HFF-Myc (cell line): ENCODE data around the gene TPCN1.

ENCODE experiments used
- DNase-seq: peaks from one replicate; pipeline ENCODE4 v3.0.0-alpha.2; 2011; ENCODE audit warnings: low read depth; ENCODE audit errors: extremely low read depth
- H3K4me3 ChIP-seq: replicated peaks from 2 replicates; pipeline ENCODE4 v1.5.1; 2011; ENCODE audit warnings: low read depth, mild to moderate bottlenecking, control low read depth, low read length
- TF ChIP-seq, protein P1 (sequence below): IDR thresholded peaks from 2 replicates; pipeline ENCODE4 v1.5.1; 2012; ENCODE audit warnings: mild to moderate bottlenecking, low read depth, low read length, control low read depth; ENCODE audit errors: missing control alignments

Gene TPCN1

DNA sequence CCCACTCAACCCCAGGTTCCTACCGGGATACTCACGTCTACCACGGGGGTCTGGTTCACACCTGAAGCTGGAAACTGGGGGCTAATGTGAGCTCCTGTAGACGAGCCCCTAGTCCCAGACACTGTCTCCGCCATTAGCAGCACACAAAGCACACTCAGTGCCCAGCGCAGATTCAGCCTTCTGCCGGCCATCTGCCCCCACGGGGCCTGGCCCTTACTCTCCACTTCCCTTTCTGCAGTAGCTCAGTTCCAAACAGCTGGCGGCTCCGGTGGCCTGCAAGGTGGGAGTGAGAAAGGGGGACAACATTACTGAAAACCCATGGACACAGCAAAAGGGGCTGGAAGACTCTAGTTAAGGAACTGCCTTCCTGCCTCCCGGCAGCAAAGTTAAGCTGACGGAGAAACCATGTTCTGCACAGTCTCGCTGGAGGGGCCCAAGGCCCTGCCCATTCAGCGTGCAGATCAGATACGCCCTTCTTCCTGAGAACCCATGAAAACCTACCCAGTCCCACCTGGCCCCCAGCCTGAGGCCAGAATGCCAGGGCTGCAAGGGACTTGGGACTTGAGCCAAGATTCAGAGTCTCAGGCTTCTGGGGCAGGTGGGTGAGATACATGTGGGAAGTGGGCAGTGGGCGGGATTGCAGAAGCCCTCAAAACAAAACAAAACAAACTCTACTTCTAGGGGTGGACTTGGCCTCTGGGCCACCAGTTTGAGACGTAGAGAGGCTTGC, 111.6 kb downstream of the TPCN1 start:
- TF ChIP-seq, protein P1, sequence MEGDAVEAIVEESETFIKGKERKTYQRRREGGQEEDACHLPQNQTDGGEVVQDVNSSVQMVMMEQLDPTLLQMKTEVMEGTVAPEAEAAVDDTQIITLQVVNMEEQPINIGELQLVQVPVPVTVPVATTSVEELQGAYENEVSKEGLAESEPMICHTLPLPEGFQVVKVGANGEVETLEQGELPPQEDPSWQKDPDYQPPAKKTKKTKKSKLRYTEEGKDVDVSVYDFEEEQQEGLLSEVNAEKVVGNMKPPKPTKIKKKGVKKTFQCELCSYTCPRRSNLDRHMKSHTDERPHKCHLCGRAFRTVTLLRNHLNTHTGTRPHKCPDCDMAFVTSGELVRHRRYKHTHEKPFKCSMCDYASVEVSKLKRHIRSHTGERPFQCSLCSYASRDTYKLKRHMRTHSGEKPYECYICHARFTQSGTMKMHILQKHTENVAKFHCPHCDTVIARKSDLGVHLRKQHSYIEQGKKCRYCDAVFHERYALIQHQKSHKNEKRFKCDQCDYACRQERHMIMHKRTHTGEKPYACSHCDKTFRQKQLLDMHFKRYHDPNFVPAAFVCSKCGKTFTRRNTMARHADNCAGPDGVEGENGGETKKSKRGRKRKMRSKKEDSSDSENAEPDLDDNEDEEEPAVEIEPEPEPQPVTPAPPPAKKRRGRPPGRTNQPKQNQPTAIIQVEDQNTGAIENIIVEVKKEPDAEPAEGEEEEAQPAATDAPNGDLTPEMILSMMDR, result no peak
- DNase-seq, result no peak
- no peak overlapping the region for H3K4me3 ChIP-seq

DNA sequence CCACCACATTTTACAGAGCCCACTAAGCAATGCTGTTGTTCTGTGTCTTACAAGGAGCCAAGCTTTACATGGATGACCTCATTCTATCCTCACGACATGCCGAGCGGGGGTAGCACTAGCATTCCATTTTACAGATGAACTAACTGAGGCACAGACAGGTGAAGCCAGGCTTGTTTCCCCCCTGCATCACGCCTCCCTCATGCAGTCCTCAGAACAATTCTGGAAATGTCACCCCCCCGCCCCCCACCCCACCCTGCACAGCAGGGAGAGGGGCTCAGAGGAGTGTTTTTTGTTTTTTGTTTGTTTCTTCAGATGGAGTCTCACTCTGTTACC, 112.1 kb downstream of the TPCN1 start:
- H3K4me3 ChIP-seq, result no peak overlapping the region
- DNase-seq, result no peak
- TF ChIP-seq, protein P1, result no peak

DNA sequence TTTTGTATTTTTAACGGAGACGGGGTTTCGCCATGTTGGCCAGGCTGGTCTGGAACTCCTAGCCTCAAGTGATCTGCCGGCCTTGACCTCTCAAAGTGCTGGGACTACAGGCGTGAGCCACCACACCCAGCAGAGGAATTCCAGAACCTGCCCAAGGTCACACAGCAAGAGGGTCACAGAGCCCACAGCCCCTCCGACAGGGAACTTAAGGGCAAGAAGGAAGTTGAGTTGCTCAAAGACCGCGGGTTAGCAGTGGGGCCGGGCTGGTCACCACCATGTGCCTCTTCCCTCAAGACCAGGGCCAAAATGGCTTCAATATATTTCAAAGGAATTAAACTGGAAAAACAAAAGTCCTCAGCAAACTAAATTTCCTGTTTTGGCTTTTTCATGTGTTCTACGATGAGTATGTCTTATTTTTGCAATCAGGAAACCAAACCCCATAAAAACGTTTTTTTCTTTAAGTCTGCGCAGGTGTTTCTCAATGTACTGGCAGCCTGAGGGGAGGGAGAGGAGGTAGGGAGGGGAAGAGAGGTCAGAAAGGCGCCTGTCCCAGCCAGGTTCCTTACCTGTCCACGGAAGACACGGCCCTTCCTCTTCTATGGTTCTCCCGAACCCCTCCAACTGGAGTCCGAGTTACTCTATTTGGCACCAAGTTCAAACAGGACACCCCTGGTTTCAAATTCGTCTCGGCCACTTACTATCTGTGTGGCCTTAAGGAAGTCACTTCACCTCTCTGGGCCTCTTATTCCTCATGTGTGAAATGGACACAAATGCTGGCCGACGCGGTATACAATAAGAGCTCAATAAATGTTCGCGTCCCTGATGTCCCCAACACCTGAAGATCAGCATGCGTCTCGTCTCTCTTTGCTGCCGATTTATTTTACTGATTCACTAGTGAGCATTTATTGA, 112.9 kb downstream of the TPCN1 start:
- H3K4me3 ChIP-seq, result peak overlapping the region; percentile 56
- DNase-seq, result no peak
- TF ChIP-seq, protein P1, result no peak

DNA sequence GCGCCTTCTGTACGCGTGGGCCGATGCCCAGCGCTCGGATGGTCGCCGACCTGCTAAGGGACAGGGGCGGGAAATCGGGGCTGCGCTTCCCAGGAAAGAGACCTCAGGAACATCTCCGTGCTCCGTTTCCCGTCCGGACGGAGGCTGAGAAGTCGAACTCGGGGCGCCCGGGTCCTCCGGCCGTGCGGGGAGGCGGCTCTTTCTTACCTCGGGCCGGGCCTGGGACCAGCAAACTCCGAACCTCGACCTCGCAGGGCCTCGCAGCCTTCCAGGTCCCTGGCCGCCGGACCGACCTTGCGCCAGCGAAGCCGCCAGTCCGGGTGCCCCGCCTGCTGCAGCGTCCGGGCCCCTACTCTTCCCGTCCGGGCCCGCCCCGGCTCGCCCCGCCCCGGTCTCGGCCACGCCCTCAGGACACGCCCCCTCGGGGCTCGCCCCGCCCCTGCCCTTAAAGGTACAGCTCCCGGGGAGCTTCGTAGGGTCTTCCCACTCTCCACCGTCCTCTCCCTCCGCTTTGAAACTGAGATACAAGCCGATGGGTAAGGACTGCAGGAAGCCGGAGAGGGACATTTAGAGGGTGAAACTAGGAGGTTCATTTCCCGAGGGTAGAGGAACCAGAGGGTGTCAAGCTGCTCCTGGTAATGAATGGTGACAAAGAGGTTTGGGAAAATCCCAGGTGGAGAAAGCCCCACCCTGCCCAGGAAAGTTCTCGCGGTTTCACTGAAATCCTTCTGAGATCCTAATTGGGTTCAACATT, 113.7 kb downstream of the TPCN1 start, which contains the start of gene SLC8B1:
SLC8B1 (minus strand) TSS at position 324 of the 754 bp plus-strand sequence. CDS start 2,231 bp downstream, outside the sequence.
- DNase-seq, result no peak
- H3K4me3 ChIP-seq, result peak within 1 kb of the TSS; percentile 56
- TF ChIP-seq, protein P1, result no peak

DNA sequence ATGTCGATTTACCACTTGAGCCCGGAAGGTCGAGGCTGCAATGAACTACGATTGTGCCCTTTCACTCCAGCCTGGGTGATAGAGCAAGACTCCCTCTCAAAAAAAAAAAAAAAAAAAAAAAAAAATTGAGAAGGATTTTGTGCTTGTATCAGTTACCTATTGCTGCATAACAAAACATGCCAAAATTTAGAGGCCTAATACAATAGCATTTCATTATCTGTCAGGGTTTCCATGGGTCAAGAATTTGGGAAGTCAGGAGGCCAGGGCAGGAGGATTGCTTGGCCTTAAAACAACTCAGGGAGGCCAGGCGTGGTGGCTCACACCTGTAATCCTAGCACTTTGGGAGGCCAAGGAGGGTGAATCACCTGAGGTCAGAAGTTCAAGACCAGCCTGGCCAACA, 118.3 kb downstream of the TPCN1 start:
- H3K4me3 ChIP-seq, result no peak overlapping the region
- TF ChIP-seq, protein P1, result no peak
- DNase-seq, result no peak

DNA sequence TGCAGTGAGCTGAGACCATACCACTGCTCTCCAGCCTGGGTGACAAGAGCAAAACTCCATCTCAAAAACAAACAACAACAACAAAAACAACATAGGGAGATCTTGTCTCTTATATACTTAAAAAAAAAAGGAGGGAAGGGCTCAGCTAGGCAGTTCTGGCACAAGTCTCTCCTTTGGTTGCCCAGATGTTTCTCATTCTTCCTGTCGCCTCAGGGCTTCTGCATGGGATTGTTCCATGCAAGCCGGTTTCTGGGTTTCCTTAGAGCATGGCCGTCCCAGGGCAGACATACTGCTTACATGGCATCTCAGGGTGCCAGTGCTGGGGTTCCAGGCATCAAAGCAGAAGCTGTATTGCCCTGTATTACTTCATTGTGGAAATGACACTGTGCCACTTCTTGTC, 118.8 kb downstream of the TPCN1 start:
- no peak for DNase-seq
- TF ChIP-seq, protein P1, result no peak
- H3K4me3 ChIP-seq, result no peak overlapping the region
